Measurements from ENCODE around the gene DAW1. TPM values are rescaled to one million over a fixed set of nuclear protein-coding genes. Genes with fewer than 3 reads are reported as not detected.

The DAW1 gene
- total RNA-seq, 2 donors from 2014 or later: not detected

GRCh38 chr2:227826563-227826962 is 44.9 kb upstream of the DAW1 start:
- no peak for DNase-seq
- Histone ChIP-seq H3K36me3 (no peaks in the 10 kb centered on the region), H3K27me3 (no peaks in the 10 kb centered on the region), H3K9me3 (no peaks in the 10 kb centered on the region), H3K4me1 (peaks cover 3% of the 10 kb centered on the region), H3K4me3 (no peak overlapping the region), H3K27ac (no peak overlapping the region), H3K9ac (ENCODE audit: low read depth in 2 of 2, low read length in 2 of 2) (no peak overlapping the region)
- intact Hi-C loops (cut with DNase I): no loop called here
- TF ChIP-seq CTCF (IDR thresholded peaks at IDR 0.05): no peak

GRCh38 chr2:227827143-227827542 is 44.3 kb upstream of the DAW1 start:
- no peaks in the 10 kb centered on the region for H3K27me3 ChIP-seq
- H3K4me1 ChIP-seq: peaks cover 3% of the 10 kb centered on the region
- no peak overlapping the region for H3K4me3 ChIP-seq
- DNase-seq: no peak
- H3K9ac ChIP-seq (ENCODE audit: low read depth in 2 of 2, low read length in 2 of 2): no peak overlapping the region
- no peaks in the 10 kb centered on the region for H3K36me3 ChIP-seq
- no peak overlapping the region for H3K27ac ChIP-seq
- intact Hi-C loops (cut with DNase I): no loop called here
- no peak for TF ChIP-seq CTCF (IDR thresholded peaks at IDR 0.05)
- no peaks in the 10 kb centered on the region for H3K9me3 ChIP-seq

GRCh38 chr2:227828477-227828912 is 42.9 kb upstream of the DAW1 start:
- Histone ChIP-seq H3K4me3 (no peak overlapping the region), H3K27ac (no peak overlapping the region), H3K36me3 (no peaks in the 10 kb centered on the region), H3K9ac (ENCODE audit: low read depth in 2 of 2, low read length in 2 of 2) (no peak overlapping the region), H3K4me1 (peaks cover 3% of the 10 kb centered on the region), H3K27me3 (no peaks in the 10 kb centered on the region), H3K9me3 (no peaks in the 10 kb centered on the region)
- no peak for TF ChIP-seq CTCF (IDR thresholded peaks at IDR 0.05)
- intact Hi-C loops (cut with DNase I): no loop called here
- DNase-seq: no peak

GRCh38 chr2:227829337-227829736 is 42.1 kb upstream of the DAW1 start:
- H3K4me1 ChIP-seq: peaks cover 3% of the 10 kb centered on the region
- no peaks in the 10 kb centered on the region for H3K36me3 ChIP-seq
- H3K4me3 ChIP-seq: no peak overlapping the region
- H3K27me3 ChIP-seq: no peaks in the 10 kb centered on the region
- no peaks in the 10 kb centered on the region for H3K9me3 ChIP-seq
- intact Hi-C loops (cut with DNase I): no loop called here
- DNase-seq: no peak
- no peak overlapping the region for H3K27ac ChIP-seq
- TF ChIP-seq CTCF (IDR thresholded peaks at IDR 0.05): no peak
- no peak overlapping the region for H3K9ac ChIP-seq (ENCODE audit: low read depth in 2 of 2, low read length in 2 of 2)

GRCh38 chr2:227834423-227834822 is 37.0 kb upstream of the DAW1 start:
- intact Hi-C loops (cut with DNase I): no loop called here
- H3K4me1 ChIP-seq: no peaks in the 10 kb centered on the region
- no peaks in the 10 kb centered on the region for H3K9me3 ChIP-seq
- no peak overlapping the region for H3K27ac ChIP-seq
- H3K4me3 ChIP-seq: no peak overlapping the region
- H3K9ac ChIP-seq (ENCODE audit: low read depth in 2 of 2, low read length in 2 of 2): no peak overlapping the region
- no peak for TF ChIP-seq CTCF (IDR thresholded peaks at IDR 0.05)
- no peaks in the 10 kb centered on the region for H3K27me3 ChIP-seq
- no peaks in the 10 kb centered on the region for H3K36me3 ChIP-seq
- DNase-seq: no peak

Measured in colonic mucosa (tissue), 4 donors.